Erythroblast (primary cell): ENCODE data around the gene NAV3.

ENCODE experiments used
- GATA1 ChIP-seq: IDR thresholded peaks from 2 replicates; pipeline ENCODE4 v1.6.1; 2011; ENCODE audit warnings: low read depth, mild to moderate bottlenecking, control low read depth, low read length, moderate library complexity
- POLR2A ChIP-seq: IDR thresholded peaks from 2 replicates; pipeline ENCODE4 v1.6.1; 2011; ENCODE audit warnings: mild to moderate bottlenecking, low read length

DNA sequence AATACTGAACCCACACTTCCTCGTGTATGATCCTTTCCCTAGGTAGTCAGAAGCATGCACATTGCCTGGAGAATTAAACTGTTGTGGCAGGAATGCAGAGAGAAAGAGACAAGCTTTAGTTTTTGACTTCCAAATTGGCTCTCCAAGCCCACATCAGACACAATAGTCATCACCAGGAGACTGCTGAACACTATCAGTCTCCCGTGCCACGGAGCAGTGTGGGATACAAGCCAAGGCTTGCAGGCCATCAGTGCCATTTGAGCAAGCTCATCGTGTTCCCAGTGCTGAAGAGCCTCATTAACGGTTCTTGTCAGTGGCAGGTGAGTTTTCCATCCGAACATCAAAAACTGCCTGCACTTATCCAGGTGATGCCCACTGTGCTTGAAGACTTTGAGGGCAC, 410.8 kb downstream of the NAV3 start:
- TF ChIP-seq POLR2A: no peak
- TF ChIP-seq GATA1: no peak
